Vagina (tissue), 2 donors: ENCODE data around the gene HDX.

ENCODE experiments used
- CTCF ChIP-seq, 3 experiments: fragments of 450-650 bp in 2 of 3; fragments of 200-600 bp in 1 of 3; sonication (generic) in 1 of 3; IDR thresholded peaks; one replicate each; pipeline ENCODE4 v1.5.1; 2017 to 2019; ENCODE audit warnings: antibody characterized with exemption in 3 of 3, mild to moderate bottlenecking in 2 of 3, moderate library complexity in 2 of 3
- POLR2A ChIP-seq, 2 donors: fragments of 450-650 bp; IDR thresholded peaks; one replicate each; pipeline ENCODE4 v1.6.1; 2017; ENCODE audit warnings: antibody characterized with exemption in 2 of 2, mild to moderate bottlenecking in 2 of 2, moderate library complexity in 2 of 2
- POLR2AphosphoS5 ChIP-seq, 2 donors: sonication (generic); formaldehyde crosslinking; IDR thresholded peaks; one replicate each; pipeline ENCODE4 v1.9.0; 2017; ENCODE audit warnings: antibody characterized with exemption in 2 of 2, mild to moderate bottlenecking in 2 of 2, low read depth in 1 of 2; ENCODE audit not compliant: insufficient read depth in 1 of 2

- TF ChIP-seq CTCF (IDR thresholded peaks at IDR 0.05) = no peak
- TF ChIP-seq POLR2A (IDR thresholded peaks at IDR 0.05) = no peak
- no peak for TF ChIP-seq POLR2AphosphoS5 (IDR thresholded peaks at IDR 0.05; ENCODE audit: insufficient read depth in 1 of 2, low read depth in 1 of 2)
Measured at GRCh38 chrX:84320614-84321013, 181.6 kb downstream of the HDX start.
